H1 (cell line): Measurements from ENCODE around the gene STARD9. TPM values are rescaled to one million over a fixed set of nuclear protein-coding genes. Genes with fewer than 3 reads are reported as not detected.

Source experiments
- CTCF ChIA-PET: fragments of 300-600 bp; sonication (Branson Sonifier 250); formaldehyde crosslinking; loops from one replicate; lab custom pipeline; 2021; ENCODE audit not compliant: partially characterized antibody; lab: Charles Lee
- POLR2A ChIA-PET: fragments of 300-600 bp; sonication (Branson Sonifier 250); formaldehyde crosslinking; loops from one replicate; lab custom pipeline; 2021; ENCODE audit warnings: inconsistent platforms; ENCODE audit not compliant: partially characterized antibody; lab: Charles Lee
- DNase-seq, 2 experiments: peaks; one replicate each; pipeline versions ENCODE4 v3.0.0 to v3.0.0-alpha.2; 2010 to 2022; ENCODE audit warnings: low spot score in 2 of 2, low read depth in 1 of 2, mixed read lengths in 1 of 2
- FAIRE-seq: peaks from 2 replicates; lab custom pipeline; 2011; peaks lifted over from hg19 to GRCh38; lab: Jason Lieb, UNC
- H2AFZ ChIP-seq: 2 replicates; pipeline ENCODE4 v1.8.1; 2012; ENCODE audit warnings: low read length, inconsistent platforms
- H2AK5ac ChIP-seq: 2 replicates; pipeline ENCODE4 v1.6.1; 2013; ENCODE audit warnings: low read depth, low read length
- H2BK120ac ChIP-seq: replicated peaks from 2 replicates; pipeline ENCODE3; 2013; ENCODE audit warnings: low read depth, low read length, inconsistent platforms
- H2BK12ac ChIP-seq: 2 replicates; pipeline ENCODE4 v1.6.1; 2013; ENCODE audit warnings: low read depth, low read length
- H2BK15ac ChIP-seq: 2 replicates; pipeline ENCODE4 v1.6.1; 2013; ENCODE audit warnings: low read length
- H2BK20ac ChIP-seq: 2 replicates; pipeline ENCODE4 v1.6.1; 2013; ENCODE audit warnings: low read length
- H2BK5ac ChIP-seq: 2 replicates; pipeline ENCODE4 v1.6.1; 2013; ENCODE audit warnings: low read depth, low read length
- H3K14ac ChIP-seq: 2 replicates; pipeline ENCODE4 v1.6.1; 2013; ENCODE audit warnings: inconsistent platforms; ENCODE audit not compliant: insufficient read length
- H3K18ac ChIP-seq: 2 replicates; pipeline ENCODE4 v1.6.1; 2013; ENCODE audit warnings: low read length; ENCODE audit errors: extremely low read depth
- H3K23ac ChIP-seq: 2 replicates; pipeline ENCODE4 v1.6.1; 2013; ENCODE audit warnings: inconsistent platforms; ENCODE audit not compliant: insufficient read length
- H3K23me2 ChIP-seq: 2 replicates; pipeline ENCODE4 v1.6.1; 2013; ENCODE audit warnings: low read depth, low read length
- H3K27ac ChIP-seq: 2 replicates; pipeline ENCODE4 v1.6.1; 2011; ENCODE audit warnings: low read depth, low read length, inconsistent platforms
- H3K27me3 ChIP-seq, 4 experiments: replicated peaks in 1 of 4; 1 replicate in 1 of 4; 2 replicates in 3 of 4; pipeline versions ENCODE4 v1.6.1 to v1.8.1; 2011 to 2013; ENCODE audit warnings: low read length in 3 of 4, mild to moderate bottlenecking in 3 of 4, inconsistent platforms in 2 of 4, mixed read lengths in 2 of 4, moderate library complexity in 1 of 4; ENCODE audit not compliant: control insufficient read depth in 3 of 4, insufficient read depth in 3 of 4; ENCODE audit errors: extremely low read depth in 1 of 4
- H3K36me3 ChIP-seq, 4 experiments: 2 replicates each; pipeline versions ENCODE4 v1.6.1 to v1.8.1; 2011 to 2013; ENCODE audit warnings: mild to moderate bottlenecking in 4 of 4, low read length in 3 of 4, moderate library complexity in 2 of 4, control low read depth in 1 of 4, inconsistent platforms in 1 of 4; ENCODE audit not compliant: insufficient read depth in 4 of 4, control insufficient read depth in 2 of 4
- H3K4ac ChIP-seq: replicated peaks from 2 replicates; pipeline ENCODE3; 2013; ENCODE audit warnings: low read length, low read depth, mixed read lengths, inconsistent platforms; ENCODE audit not compliant: insufficient read length
- H3K4me1 ChIP-seq, 4 experiments: replicated peaks in 1 of 4; 1 replicate in 1 of 4; 2 replicates in 3 of 4; pipeline versions ENCODE4 v1.6.1 to v1.8.1; 2011 to 2013; ENCODE audit warnings: low read length in 3 of 4, inconsistent platforms in 2 of 4, mixed read lengths in 1 of 4; ENCODE audit not compliant: insufficient read depth in 4 of 4, control insufficient read depth in 3 of 4
- H3K4me2 ChIP-seq, 2 experiments: 2 replicates each; pipeline versions ENCODE4 v1.6.1 to v1.8.1; 2011 to 2013; ENCODE audit warnings: low read depth in 2 of 2, low read length in 2 of 2, control low read depth in 1 of 2, inconsistent platforms in 1 of 2, mild to moderate bottlenecking in 1 of 2; ENCODE audit not compliant: insufficient read depth in 1 of 2
- H3K4me3 ChIP-seq, 4 experiments: fragments of 200-600, 300-600 bp in 1 of 4; sonication (generic), shearing (Covaris generic), sonication (Bioruptor Twin) in 1 of 4; 2 replicates each; pipeline versions ENCODE4 v1.5.1 to v1.8.1; 2011 to 2016; ENCODE audit warnings: low read length in 4 of 4, low read depth in 3 of 4, control low read depth in 2 of 4, inconsistent platforms in 2 of 4, mild to moderate bottlenecking in 2 of 4, mixed read lengths in 1 of 4, moderate library complexity in 1 of 4; ENCODE audit not compliant: insufficient read depth in 2 of 4; ENCODE audit errors: extremely low read depth in 1 of 4
- H3K56ac ChIP-seq: replicated peaks from 2 replicates; pipeline ENCODE3; 2013; ENCODE audit warnings: low read depth, mild to moderate bottlenecking, mixed read lengths, low read length, inconsistent platforms; ENCODE audit not compliant: insufficient read length
- H3K79me1 ChIP-seq: 2 replicates; pipeline ENCODE4 v1.6.1; 2013; ENCODE audit warnings: low read depth, low read length, control low read depth
- H3K79me2 ChIP-seq, 2 experiments: 2 replicates each; pipeline versions ENCODE4 v1.6.1 to v1.8.1; 2012 to 2013; ENCODE audit warnings: low read length in 2 of 2, mild to moderate bottlenecking in 2 of 2, inconsistent platforms in 1 of 2; ENCODE audit not compliant: insufficient read depth in 2 of 2, control insufficient read depth in 1 of 2
- H3K9ac ChIP-seq, 4 experiments: replicated peaks in 1 of 4; 1 replicate in 1 of 4; 2 replicates in 3 of 4; pipeline versions ENCODE4 v1.6.1 to v1.8.1; 2011 to 2013; ENCODE audit warnings: low read depth in 3 of 4, low read length in 3 of 4, control low read depth in 2 of 4, mild to moderate bottlenecking in 2 of 4, moderate library complexity in 2 of 4, inconsistent platforms in 1 of 4; ENCODE audit errors: extremely low read depth in 1 of 4
- H3K9me3 ChIP-seq, 2 experiments: 2 replicates each; pipeline versions ENCODE4 v1.6.1 to v1.8.1; 2012 to 2013; ENCODE audit warnings: mild to moderate bottlenecking in 2 of 2, moderate library complexity in 2 of 2, control low read depth in 1 of 2, inconsistent platforms in 1 of 2, low read depth in 1 of 2, low read length in 1 of 2, mixed read lengths in 1 of 2; ENCODE audit not compliant: insufficient read depth in 2 of 2
- H4K20me1 ChIP-seq, 2 experiments: replicated peaks in 1 of 2; 2 replicates each; pipeline versions ENCODE3 to v1.8.1; 2011 to 2013; ENCODE audit warnings: inconsistent platforms in 2 of 2, low read length in 2 of 2, mild to moderate bottlenecking in 1 of 2; ENCODE audit not compliant: insufficient read depth in 2 of 2, control insufficient read depth in 1 of 2
- H4K5ac ChIP-seq: 2 replicates; pipeline ENCODE4 v1.6.1; 2013; ENCODE audit warnings: low read length, low read depth, mixed read lengths, inconsistent platforms; ENCODE audit not compliant: insufficient read length
- H4K8ac ChIP-seq: 2 replicates; pipeline ENCODE4 v1.8.0; 2013; ENCODE audit warnings: mild to moderate bottlenecking, moderate library complexity, low read length, inconsistent platforms; ENCODE audit not compliant: insufficient read depth; ENCODE audit errors: extremely low read depth
- H4K91ac ChIP-seq: replicated peaks from 2 replicates; pipeline ENCODE3; 2013; ENCODE audit warnings: low read length, mixed read lengths, inconsistent platforms; ENCODE audit not compliant: insufficient read length
- ASH2L ChIP-seq: fragments of 200-600, 300-600 bp; sonication (generic); IDR thresholded peaks from one replicate; pipeline ENCODE4 v1.7.1; 2017; ENCODE audit warnings: low read length
- KDM4A ChIP-seq: IDR thresholded peaks from one replicate; pipeline ENCODE4 v1.7.1; 2012; ENCODE audit warnings: low read depth, mild to moderate bottlenecking, moderate library complexity, low read length, inconsistent platforms; ENCODE audit not compliant: severe bottlenecking
- POLR2AphosphoS5 ChIP-seq: IDR thresholded peaks from 2 replicates; pipeline ENCODE4 v1.6.1; 2011; ENCODE audit warnings: low read depth, low read length
- RNF2 ChIP-seq: fragments of 200-900, 300-1000 bp; sonication (generic); IDR thresholded peaks from 2 replicates; pipeline ENCODE4 v1.7.1; 2016; ENCODE audit warnings: borderline replicate concordance, low read depth, mild to moderate bottlenecking, antibody characterized with exemption, low read length; ENCODE audit not compliant: poor library complexity, severe bottlenecking; ENCODE audit errors: missing control alignments
- SIRT6 ChIP-seq: IDR thresholded peaks from one replicate; pipeline ENCODE4 v1.7.1; 2012; ENCODE audit warnings: low read length, inconsistent platforms
- ZNF274 ChIP-seq: IDR thresholded peaks from 2 replicates; pipeline ENCODE4 v1.7.0; 2012; ENCODE audit warnings: low read length, borderline replicate concordance; ENCODE audit errors: extremely low read depth
- WGBS, 2 experiments: shearing (Covaris generic) in 1 of 2; methylation state at CpG; one replicate each; pipeline versions ENCODE4 v1.1.6 to v1.1.7; 2013 to 2015; ENCODE audit warnings: low lambda C conversion rate in 2 of 2, mixed read lengths in 2 of 2, inconsistent platforms in 1 of 2, low coverage in 1 of 2, missing lambda C conversion rate in 1 of 2; ENCODE audit not compliant: insufficient replicate concordance in 2 of 2, insufficient coverage in 1 of 2, insufficient read length in 1 of 2; ENCODE audit errors: extremely low coverage in 1 of 2, missing lambda C conversion rate in 1 of 2; 5-methylcytosine and 5-hydroxymethylcytosine counted together
- polyA plus RNA-seq, 7 experiments: library from polyadenylated mRNA; depleted of rRNA in 3 of 7; stranded (reverse) in 5 of 7; unstranded in 2 of 7; fragments of >200 nt in 5 of 7; fragments of 200-250 nt in 2 of 7; gene quantifications; 1 replicate in 5 of 7; 2 replicates in 1 of 7; 4 replicates in 1 of 7; pipeline versions ENCODE4 v1.2.1 to v1.2.3, GENCODE V29; 2011 to 2013; ENCODE audit warnings: missing spikeins in 2 of 7, mixed read lengths in 2 of 7
- total RNA-seq: library from RNA; stranded (reverse); fragmentation: NEBNext Ultra II Directional; extraction: Animal tissue kit (Norgen Biotek cat#: 25700); gene quantifications from 2 replicates; pipeline ENCODE4 v1.2.1, GENCODE V29; 2021

STARD9 gene
- total and polyA plus RNA-seq, 2 of the 8 experiments (the other 6 are each of a cell fraction or from before 2014, with no cell fraction given): 2.8 to 7.0 TPM

DNA sequence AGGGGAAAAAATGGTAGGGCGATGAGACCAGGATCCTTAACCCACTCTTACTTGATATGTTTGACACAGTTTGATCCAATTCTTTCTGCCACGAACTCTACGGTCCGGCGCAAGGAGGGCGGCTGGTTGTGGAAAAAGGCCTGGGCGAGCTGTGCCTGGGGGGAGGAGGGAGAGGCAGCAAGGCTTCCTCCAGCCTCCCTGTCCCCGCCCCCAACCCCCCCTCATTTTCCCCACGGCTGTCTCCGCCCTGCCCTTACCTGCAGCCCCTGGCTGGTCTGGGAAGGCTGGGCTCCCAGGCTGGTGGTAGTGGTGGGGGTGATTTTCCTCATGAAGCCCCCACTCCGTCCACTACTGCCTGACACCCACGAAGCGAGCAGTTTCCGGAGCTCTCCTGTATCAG lies 153.6 kb downstream of the STARD9 start:
- no peaks in the 10 kb centered on the region for H3K27me3 ChIP-seq
- no peak overlapping the region for H3K4ac ChIP-seq
- no peak overlapping the region for H4K5ac ChIP-seq
- no peaks in the 10 kb centered on the region; the same call in 1 of the 2 replicates for H3K79me1 ChIP-seq
- DNase-seq: no peak
- no peak overlapping the region for H3K4me3 ChIP-seq
- WGBS, 2 experiments: 96% methylated on average over 11 of the region's 14 CpGs; no CpG with 5 or more reads in 1 of the 2 experiments
- peaks cover 4 to 7% of the 10 kb centered on the region in 2 experiments for H4K20me1 ChIP-seq
- H2BK15ac ChIP-seq: no peak overlapping the region
- H2BK5ac ChIP-seq: no peak overlapping the region
- no peak overlapping the region for H2BK20ac ChIP-seq
- peaks cover 0 to 10% (median 7%) of the 10 kb centered on the region in 4 experiments; a peak in 5 of 7 replicates for H3K4me1 ChIP-seq
- no peak overlapping the region for H2AK5ac ChIP-seq
- H4K8ac ChIP-seq: no peak overlapping the region
- H3K18ac ChIP-seq: no peak overlapping the region
- no peaks in the 10 kb centered on the region for H3K79me2 ChIP-seq
- H3K56ac ChIP-seq: no peak overlapping the region
- 0 out of 2 replicates have a peak, but pooled peaks cover 2% of the 10 kb centered on the region for H3K23me2 ChIP-seq
- no peak overlapping the region for H3K14ac ChIP-seq
- ChIA-PET CTCF (interaction anchor here (0.6 to 1.1 kb wide), 4 partner anchors 11 to 1196 kb away, joined by 3 to 4 read pairs (median 3); no protein-coding TSS in a partner anchor), POLR2A (interaction anchor here (0.6 to 7.1 kb wide), 2 partner anchors 8 to 80 kb away, joined by 3 to 27 read pairs; no protein-coding TSS in a partner anchor)
- no peak overlapping the region for H3K23ac ChIP-seq
- no peak overlapping the region for H2BK120ac ChIP-seq
- TF ChIP-seq ZNF274 (no peak), ASH2L (no peak), RNF2 (no peak), SIRT6 (no peak), POLR2AphosphoS5 (no peak), KDM4A (no peak)
- TF ChIP-seq, all 59 proteins: peak for 0
- no peak overlapping the region for H3K27ac ChIP-seq
- H2BK12ac ChIP-seq: no peak overlapping the region
- H3K4me2 ChIP-seq: no peak overlapping the region
- H4K91ac ChIP-seq: no peak overlapping the region
- no peak for FAIRE-seq
- peaks cover 13 to 57% (median 32%) of the 10 kb centered on the region in 4 experiments for H3K36me3 ChIP-seq
- no peak overlapping the region for H2AFZ ChIP-seq
- H3K9ac ChIP-seq: no peak overlapping the region
- H3K9me3 ChIP-seq: no peaks in the 10 kb centered on the region
